ENCODE data around the gene CALML6. TPM values are rescaled to one million over a fixed set of nuclear protein-coding genes. Genes with fewer than 3 reads are reported as not detected.
"Not testable (repeated sequence)": the region's sequence is repeated elsewhere in the genome, so short reads cannot be mapped to it uniquely, and the experiment has no call there.

The CALML6 gene
- polyA plus RNA-seq, 6 donors from 2014 or later: not detected

- Mint-ChIP-seq H3K4me1 (peaks cover 43 to 80% (median 72%) of the 10 kb centered on the region in 3 donors), H3K4me3 (peak overlapping the region in 6 of 8 donors; percentile 22 to 79 (median 39)), H3K27ac (peak overlapping the region in 4 of 6 donors; percentile 73 to 84 (median 79)), H3K36me3 (peaks cover 4 to 7% of the 10 kb centered on the region in 2 donors), H3K27me3 (no peaks in the 10 kb centered on the region), H3K9me3 (no peaks in the 10 kb centered on the region)
- ATAC-seq (ENCODE audit: low read depth in 2 of 2): no peak
- no peak for DNase-seq
Measured at GRCh38 chr1:1883092-1883873, 31.8 kb upstream of the CALML6 start.

- peaks cover 40 to 80% (median 72%) of the 10 kb centered on the region in 3 donors for H3K4me1 Mint-ChIP-seq
- H3K4me3 Mint-ChIP-seq: peak overlapping the region in 1 of 8 donors; percentile 42
- H3K27me3 Mint-ChIP-seq; ATAC-seq (ENCODE audit: low read depth in 2 of 2); H3K36me3 Mint-ChIP-seq; DNase-seq; H3K9me3 Mint-ChIP-seq: not testable (repeated sequence)
- peak overlapping the region in 5 of 6 donors; percentile 32 to 90 (median 76) for H3K27ac Mint-ChIP-seq
Measured at GRCh38 chr1:1883890-1884289, 31.2 kb upstream of the CALML6 start.

DNA sequence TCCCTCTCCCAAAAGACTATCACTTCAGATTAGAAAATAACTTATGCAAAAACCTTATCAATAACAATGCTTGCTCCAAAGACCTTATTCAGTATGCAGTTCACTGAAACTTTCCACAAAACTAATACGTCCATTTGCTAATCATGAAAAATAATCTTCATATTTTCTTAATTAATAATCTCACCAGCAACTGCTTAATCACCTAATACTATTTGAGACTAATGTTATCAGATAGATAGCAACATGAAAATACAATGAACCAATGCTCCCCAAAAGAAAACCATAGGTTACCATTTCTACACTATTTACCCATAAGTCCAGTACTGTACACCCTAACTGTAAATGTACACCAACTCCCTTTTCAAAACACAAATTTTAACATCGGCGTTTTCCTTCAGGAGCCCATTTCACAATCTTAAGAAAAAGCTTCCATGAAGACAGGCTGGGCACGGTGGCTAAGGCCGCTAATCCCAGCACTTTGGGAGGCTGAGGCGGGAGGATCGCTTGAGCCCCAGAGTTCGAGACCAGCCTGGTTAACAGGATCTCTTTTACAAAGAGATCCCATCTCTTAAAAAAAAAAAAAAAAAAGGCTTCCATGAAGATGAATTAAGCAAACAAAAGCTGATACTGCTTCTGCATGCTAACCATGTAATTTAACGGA is 25.8 kb upstream of the CALML6 start:
- no peaks in the 10 kb centered on the region for H3K27me3 Mint-ChIP-seq
- H3K4me3 Mint-ChIP-seq: peak overlapping the region; percentile 80 to 95 (median 86)
- peaks cover 40 to 59% (median 51%) of the 10 kb centered on the region in 3 donors for H3K4me1 Mint-ChIP-seq

GRCh38 chr1:1889847-1890505 is 25.1 kb upstream of the CALML6 start:
- Mint-ChIP-seq H3K36me3 (no peaks in the 10 kb centered on the region), H3K4me1 (peaks cover 46 to 61% (median 57%) of the 10 kb centered on the region in 3 donors), H3K4me3 (peak overlapping the region; percentile 80 to 95 (median 86)), H3K9me3 (no peaks in the 10 kb centered on the region), H3K27ac (peak overlapping the region; percentile 81 to 95 (median 91)), H3K27me3 (no peaks in the 10 kb centered on the region)
- DNase-seq (peak; percentile 72), ATAC-seq (ENCODE audit: low read depth in 2 of 2) (peak; percentile 32 to 42)

More for the DNA sequence above, 25.8 kb upstream of the CALML6 start:
- Mint-ChIP-seq H3K27ac (peak overlapping the region; percentile 81 to 95 (median 86)), H3K9me3 (no peaks in the 10 kb centered on the region), H3K36me3 (no peaks in the 10 kb centered on the region)
- DNase-seq (no peak), ATAC-seq (ENCODE audit: low read depth in 2 of 2) (no peak)

GRCh38 chr1:1890506-1891348 is 24.3 kb upstream of the CALML6 start, which contains the start of gene GNB1:
Gene GNB1, minus strand, starts transcription at chr1:1891087. Its CDS starts 65,634 bp downstream, at chr1:1825453.
- H3K27ac Mint-ChIP-seq: peak within 1 kb of the TSS; percentile 81 to 98 (median 98)
- H3K4me1 Mint-ChIP-seq: peaks cover 52 to 67% (median 65%) of the 10 kb centered on the region in 3 donors
- no peaks in the 10 kb centered on the region for H3K9me3 Mint-ChIP-seq
- DNase-seq (peak; percentile 93), ATAC-seq (ENCODE audit: low read depth in 2 of 2) (peak; percentile 74)
- no peaks in the 10 kb centered on the region for H3K36me3 Mint-ChIP-seq
- peak within 1 kb of the TSS; percentile 86 to 95 (median 92) for H3K4me3 Mint-ChIP-seq
- H3K27me3 Mint-ChIP-seq: no peaks in the 10 kb centered on the region

DNA sequence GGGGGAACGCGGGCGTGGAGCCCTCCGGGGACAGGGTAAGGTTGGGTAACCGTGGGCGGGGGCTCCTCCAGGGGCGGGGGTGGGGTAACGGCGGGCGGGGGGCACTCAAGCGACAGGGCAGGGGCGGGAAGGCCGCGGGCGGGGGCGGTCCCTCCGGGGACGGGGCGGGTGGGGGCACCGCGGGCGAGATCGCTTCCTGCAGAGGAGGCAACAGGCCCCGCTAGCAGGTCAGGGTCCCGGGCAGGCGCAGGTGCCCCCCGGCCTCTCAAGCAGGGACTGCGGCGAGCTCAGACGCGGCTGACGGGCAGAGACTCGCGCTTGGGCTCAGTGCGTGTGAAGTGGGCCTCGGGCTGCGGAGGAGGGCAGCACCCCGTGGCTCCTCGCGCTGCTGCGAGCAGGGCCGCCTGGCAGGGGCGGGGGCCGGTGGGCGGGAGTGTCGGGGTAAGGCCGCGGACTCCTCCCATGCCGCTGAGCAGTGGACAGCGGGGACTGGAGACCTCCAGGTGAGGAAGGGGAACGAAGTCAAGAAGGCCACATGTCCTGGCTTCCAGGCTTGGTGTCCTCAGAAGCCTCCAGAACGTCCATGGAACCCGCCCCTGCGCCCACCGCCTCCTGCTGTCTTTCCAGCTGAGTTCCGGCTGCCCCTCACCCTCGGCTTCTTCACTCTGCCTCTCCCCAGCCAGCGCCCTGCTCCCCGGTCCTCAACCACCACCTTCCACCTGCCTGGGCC is 23.5 kb upstream of the CALML6 start:
- DNase-seq: no peak
- Mint-ChIP-seq H3K27me3 (no peaks in the 10 kb centered on the region), H3K27ac (peak overlapping the region; percentile 81 to 98 (median 98)), H3K4me3 (peak overlapping the region; percentile 86 to 95 (median 92)), H3K36me3 (no peaks in the 10 kb centered on the region), H3K4me1 (peaks cover 53 to 68% (median 65%) of the 10 kb centered on the region in 3 donors), H3K9me3 (no peaks in the 10 kb centered on the region)
- ATAC-seq (ENCODE audit: low read depth in 2 of 2): peak; percentile 39 to 42

DNA sequence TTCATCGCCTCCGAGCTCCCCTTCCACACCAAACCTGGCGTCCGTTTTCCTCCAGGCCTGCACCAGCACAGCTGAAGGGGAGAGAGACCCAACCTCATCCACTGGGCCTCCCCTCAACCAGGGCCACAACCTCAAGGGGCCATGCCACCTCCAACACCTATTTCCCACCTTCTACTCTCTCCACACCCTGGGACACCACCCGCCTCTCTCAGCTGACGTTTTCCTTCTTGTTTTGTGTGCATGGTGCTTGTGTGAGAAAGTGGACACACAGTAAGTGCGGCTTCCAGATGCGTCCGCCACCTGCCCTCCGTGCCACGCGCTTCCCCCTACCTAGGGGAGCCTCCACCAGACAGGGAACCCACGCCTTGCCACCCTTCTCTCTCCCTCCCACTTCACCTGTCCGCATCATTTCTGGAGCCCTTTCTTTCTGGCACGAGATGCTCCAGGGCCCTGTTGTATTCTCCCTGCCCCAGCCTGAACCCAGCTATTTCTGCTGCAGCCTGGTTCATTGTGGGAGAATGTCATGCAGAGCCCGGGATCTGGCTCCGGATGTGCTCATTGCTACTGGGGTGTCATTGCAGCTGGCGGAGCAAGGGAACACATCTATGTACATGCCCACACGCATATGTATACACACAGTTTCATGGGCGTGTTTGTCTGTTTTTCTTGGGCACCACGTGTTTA is 22.8 kb upstream of the CALML6 start:
- ATAC-seq (ENCODE audit: low read depth in 2 of 2) (no peak), DNase-seq (no peak)
- Mint-ChIP-seq H3K27me3 (no peaks in the 10 kb centered on the region), H3K27ac (peak overlapping the region; percentile 81 to 98 (median 96)), H3K4me3 (peak overlapping the region; percentile 86 to 95 (median 92)), H3K36me3 (no peaks in the 10 kb centered on the region), H3K4me1 (peaks cover 49 to 66% (median 61%) of the 10 kb centered on the region in 3 donors), H3K9me3 (no peaks in the 10 kb centered on the region)

GRCh38 chr1:1892763-1893120 is 22.3 kb upstream of the CALML6 start:
- ATAC-seq (ENCODE audit: low read depth in 2 of 2): no peak
- no peak for DNase-seq
- H3K27ac Mint-ChIP-seq: peak overlapping the region in 4 of 6 donors; percentile 94 to 98 (median 98)
- H3K9me3 Mint-ChIP-seq: no peaks in the 10 kb centered on the region
- H3K4me1 Mint-ChIP-seq: peaks cover 49 to 62% (median 59%) of the 10 kb centered on the region in 3 donors
- H3K4me3 Mint-ChIP-seq: peak overlapping the region; percentile 86 to 95 (median 92)
- no peaks in the 10 kb centered on the region for H3K27me3 Mint-ChIP-seq
- no peaks in the 10 kb centered on the region for H3K36me3 Mint-ChIP-seq

DNA sequence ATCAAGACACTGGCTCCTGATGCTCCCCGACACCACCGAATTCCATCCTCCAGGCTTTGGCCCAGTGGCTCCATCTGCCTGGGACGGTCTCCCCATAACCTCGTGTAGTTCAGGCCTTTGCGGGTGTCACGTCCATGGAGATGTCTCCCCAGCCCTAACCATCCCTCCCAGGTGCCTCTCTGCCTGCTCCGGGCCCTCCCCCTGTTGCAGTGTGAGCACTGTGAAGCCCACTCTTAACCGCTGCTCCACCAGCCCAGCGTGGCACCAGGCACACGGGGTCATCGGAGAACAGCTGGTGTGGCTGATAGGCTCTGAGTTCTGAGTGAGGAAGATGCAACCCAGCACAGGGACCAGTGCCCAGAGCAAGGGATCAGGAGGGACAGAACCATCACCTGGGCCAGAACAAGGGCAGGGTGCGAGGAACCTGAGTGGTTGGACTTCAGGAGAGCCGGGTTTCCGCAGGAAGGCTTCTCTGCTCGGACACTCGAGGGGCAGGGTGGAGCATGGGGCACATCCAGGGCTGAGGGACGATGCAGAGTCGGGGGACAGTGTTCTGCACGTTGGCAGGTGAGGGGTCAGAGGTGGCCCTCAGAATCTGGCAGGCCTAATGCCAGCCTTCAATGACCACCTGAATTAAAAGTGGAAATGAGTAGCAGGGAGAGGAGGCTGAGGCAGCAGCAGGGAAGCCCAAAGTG is 21.6 kb upstream of the CALML6 start:
- Mint-ChIP-seq H3K27ac (peak overlapping the region in 4 of 6 donors; percentile 76 to 88 (median 80)), H3K4me1 (peaks cover 48 to 60% (median 52%) of the 10 kb centered on the region in 3 donors), H3K4me3 (peak overlapping the region in 7 of 8 donors; percentile 29 to 91 (median 59))

DNA sequence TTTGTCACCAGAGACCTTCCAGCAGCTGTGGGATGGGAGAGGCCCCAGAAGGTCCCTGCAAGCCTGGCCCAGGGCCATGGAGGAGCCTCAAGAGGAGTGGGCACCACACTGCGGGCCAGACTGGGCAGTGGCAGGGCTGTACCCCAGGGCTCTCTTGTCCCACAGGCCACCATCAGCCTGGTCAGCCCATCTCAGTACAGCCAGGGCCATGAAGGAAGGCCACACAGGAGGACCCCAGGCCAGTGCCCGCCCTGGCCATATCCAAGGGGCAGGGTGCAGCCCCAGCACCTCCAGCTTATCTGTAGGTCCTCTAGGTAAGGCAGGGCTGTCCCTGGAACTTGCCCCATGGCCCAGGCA is 21.1 kb upstream of the CALML6 start:
- no peaks in the 10 kb centered on the region for H3K27me3 Mint-ChIP-seq
- no peak for ATAC-seq (ENCODE audit: low read depth in 2 of 2)
- H3K9me3 Mint-ChIP-seq: peaks cover 0 to 1% (median 0%) of the 10 kb centered on the region in 7 donors
- H3K4me1 Mint-ChIP-seq: peaks cover 45 to 58% (median 48%) of the 10 kb centered on the region in 3 donors
- DNase-seq: no peak
- H3K36me3 Mint-ChIP-seq: no peaks in the 10 kb centered on the region
- peak overlapping the region in 2 of 8 donors; percentile 29 to 91 for H3K4me3 Mint-ChIP-seq
- H3K27ac Mint-ChIP-seq: no peak overlapping the region

More for the DNA sequence above, 21.6 kb upstream of the CALML6 start:
- ATAC-seq (ENCODE audit: low read depth in 2 of 2) (no peak), DNase-seq (no peak)
- Mint-ChIP-seq H3K36me3 (no peaks in the 10 kb centered on the region), H3K27me3 (no peaks in the 10 kb centered on the region), H3K9me3 (peaks cover 0 to 1% (median 0%) of the 10 kb centered on the region in 7 donors)

DNA sequence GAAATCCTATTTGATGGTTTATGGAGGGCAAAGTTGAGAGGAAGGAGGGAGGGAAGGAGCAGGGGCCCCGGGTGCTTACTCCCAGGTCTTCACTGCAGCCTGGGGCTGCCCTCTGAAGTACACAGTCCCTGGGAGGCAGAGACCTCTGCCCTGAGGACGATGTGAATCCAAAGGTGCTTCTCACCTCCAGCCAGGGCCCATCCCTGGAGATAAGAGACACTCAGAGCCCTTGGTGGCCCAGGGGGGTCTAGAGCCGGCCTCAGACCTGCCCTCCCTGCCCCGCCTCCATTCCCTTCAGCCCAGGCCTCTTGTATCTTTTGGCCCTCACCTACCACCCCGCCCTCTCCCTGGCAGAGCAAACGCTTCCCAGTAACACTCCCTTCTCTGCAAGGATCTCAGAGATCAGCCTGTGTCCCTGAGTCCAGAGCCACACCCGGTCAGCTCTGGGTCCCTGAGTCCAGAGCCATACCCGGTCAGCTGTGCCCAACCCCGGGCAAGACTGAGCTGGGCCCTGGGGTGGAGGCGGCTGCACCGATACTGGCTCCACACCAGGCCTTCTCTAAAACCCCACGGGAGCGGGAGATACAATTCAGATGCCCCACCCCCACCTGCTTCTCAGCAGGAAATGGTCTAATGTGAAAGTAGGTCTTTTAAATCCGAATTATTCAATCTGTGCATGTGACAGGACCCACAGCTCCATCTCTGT is 20.6 kb upstream of the CALML6 start:
- Mint-ChIP-seq H3K4me3 (peak overlapping the region in 6 of 8 donors; percentile 36 to 80 (median 56)), H3K27ac (peak overlapping the region in 5 of 6 donors; percentile 75 to 96 (median 78)), H3K4me1 (peaks cover 44 to 56% (median 49%) of the 10 kb centered on the region in 3 donors), H3K36me3 (no peaks in the 10 kb centered on the region), H3K27me3 (no peaks in the 10 kb centered on the region), H3K9me3 (peaks cover 0 to 1% (median 0%) of the 10 kb centered on the region in 7 donors)
- ATAC-seq (ENCODE audit: low read depth in 2 of 2): no peak
- no peak for DNase-seq
